ENCODE data around the gene KCND2. TPM values are rescaled to one million over a fixed set of nuclear protein-coding genes. Genes with fewer than 3 reads are reported as not detected.
"Not testable (repeated sequence)": the region's sequence is repeated elsewhere in the genome, so short reads cannot be mapped to it uniquely, and the experiment has no call there.

KCND2 gene
- total and polyA plus RNA-seq, 7 experiments from 2014 or later, result not detected

DNA sequence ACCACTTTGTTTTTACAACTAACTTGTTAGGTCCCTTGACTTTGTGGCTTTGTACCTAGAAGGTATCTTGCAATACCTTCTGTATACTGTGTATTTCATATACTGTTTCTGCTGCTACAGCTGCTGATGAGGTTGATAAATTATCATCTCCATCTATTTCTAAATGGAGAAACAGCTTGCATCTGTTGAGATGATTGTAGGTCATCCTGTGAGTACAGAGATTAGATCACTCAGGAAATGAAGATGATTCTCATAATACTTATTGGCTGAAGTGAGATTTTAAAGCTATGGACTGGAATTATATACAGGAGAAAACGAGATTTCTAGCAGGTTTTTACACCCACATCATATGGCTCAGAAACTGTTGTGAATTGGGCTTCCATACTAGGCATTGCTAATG, 280.5 kb downstream of the KCND2 start:
- no peaks in the 10 kb centered on the region for H3K27me3 ChIP-seq (ENCODE audit: control insufficient read depth in 2 of 2, insufficient read depth in 2 of 2, low read length in 2 of 2)
- no peaks in the 10 kb centered on the region for H3K36me3 Mint-ChIP-seq
- H3K27ac Mint-ChIP-seq, result no peak overlapping the region
- ATAC-seq (no peak), DNase-seq (no peak)
- H3K4me3 Mint-ChIP-seq, result no peak overlapping the region
- CTCF ChIA-PET, result no interaction called here
- no peaks in the 10 kb centered on the region for H3K4me1 Mint-ChIP-seq
- H3K4me3 ChIP-seq (ENCODE audit: low read length), result no peak overlapping the region
- POLR2A ChIA-PET, result no interaction called here
- no peaks in the 10 kb centered on the region for H3K27me3 Mint-ChIP-seq
- H3K27ac ChIP-seq (ENCODE audit: low read depth, low read length), result no peak overlapping the region
- no peaks in the 10 kb centered on the region for H3K4me1 ChIP-seq (ENCODE audit: control insufficient read depth in 2 of 2, insufficient read depth in 2 of 2, low read length in 2 of 2)
- no peaks in the 10 kb centered on the region for H3K36me3 ChIP-seq (ENCODE audit: control insufficient read depth in 2 of 3, insufficient read depth in 3 of 3, low read length in 3 of 3)
- H3K9me3 ChIP-seq (ENCODE audit: control insufficient read depth in 2 of 3, low read length in 3 of 3), result no peaks in the 10 kb centered on the region
- intact Hi-C loops (cut with micrococcal nuclease), result no loop called here
- H3K9me3 Mint-ChIP-seq, result peaks cover 0 to 7% (median 2%) of the 10 kb centered on the region in 11 donors

DNA sequence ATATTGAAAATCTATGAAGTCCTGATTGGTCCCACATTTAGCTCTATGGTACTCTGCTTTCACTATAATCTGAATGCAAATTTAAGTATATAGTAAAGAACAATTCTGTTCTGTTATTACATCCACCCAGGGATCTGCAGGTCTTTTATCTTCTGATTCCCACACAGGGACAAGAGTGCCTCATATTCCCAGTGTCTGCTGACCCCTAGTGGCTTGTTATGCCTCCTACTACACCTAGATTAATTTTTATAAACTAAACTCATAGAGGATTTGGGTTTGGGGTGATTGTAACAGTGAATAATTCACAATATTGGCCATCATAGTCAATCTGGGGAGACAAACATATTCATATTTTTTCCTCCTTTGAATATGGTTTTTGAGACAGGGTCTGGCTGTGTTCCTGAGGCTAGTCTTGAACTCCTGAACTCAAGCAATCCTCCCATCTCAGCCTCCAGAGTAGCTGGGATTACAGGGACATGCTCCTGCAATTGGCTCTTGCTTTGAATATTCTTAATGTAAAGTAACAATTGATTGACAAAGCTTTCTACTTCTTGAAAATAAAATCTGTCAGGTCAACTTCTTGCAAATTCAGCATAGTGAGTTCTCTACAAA, 282.1 kb downstream of the KCND2 start:
- H3K27me3 ChIP-seq (ENCODE audit: control insufficient read depth in 2 of 2, insufficient read depth in 2 of 2, low read length in 2 of 2), result no peaks in the 10 kb centered on the region
- Mint-ChIP-seq H3K9me3 (peaks cover 0 to 6% (median 2%) of the 10 kb centered on the region in 11 donors), H3K4me3 (no peak overlapping the region), H3K4me1 (no peaks in the 10 kb centered on the region), H3K27ac (no peak overlapping the region), H3K27me3 (no peaks in the 10 kb centered on the region), H3K36me3 (no peaks in the 10 kb centered on the region)
- no peaks in the 10 kb centered on the region for H3K36me3 ChIP-seq (ENCODE audit: control insufficient read depth in 2 of 3, insufficient read depth in 3 of 3, low read length in 3 of 3)
- H3K4me1 ChIP-seq (ENCODE audit: control insufficient read depth in 2 of 2, insufficient read depth in 2 of 2, low read length in 2 of 2), result no peaks in the 10 kb centered on the region
- H3K4me3 ChIP-seq (ENCODE audit: low read length), result no peak overlapping the region
- no peaks in the 10 kb centered on the region for H3K9me3 ChIP-seq (ENCODE audit: control insufficient read depth in 2 of 3, low read length in 3 of 3)
- intact Hi-C loops (cut with micrococcal nuclease), result loop anchor here in 1 of 2 donors (2.0 kb wide), 1 partner anchor 1284 kb away; no protein-coding TSS in a partner anchor
- ChIA-PET POLR2A (no interaction called here), CTCF (no interaction called here)
- no peak for DNase-seq
- ATAC-seq, result no peak
- H3K27ac ChIP-seq (ENCODE audit: low read depth, low read length), result no peak overlapping the region

DNA sequence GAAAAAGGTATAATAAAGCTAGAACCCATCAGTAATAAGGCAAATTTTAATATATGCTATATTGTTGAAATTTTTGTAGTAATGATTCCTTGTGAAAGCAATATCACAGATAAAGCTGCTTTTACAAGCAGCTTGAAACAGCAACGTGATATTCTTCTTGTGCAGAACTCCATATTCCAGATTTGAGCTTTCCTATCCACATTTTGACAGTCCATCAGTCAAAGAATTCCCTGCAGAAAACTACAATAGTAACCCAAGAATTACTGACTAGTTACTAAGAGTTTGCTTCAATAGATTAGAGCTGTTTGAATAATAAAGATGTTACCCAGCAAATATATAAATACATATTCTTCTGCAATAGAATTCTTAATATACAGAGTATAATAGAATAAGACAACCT, 291.2 kb downstream of the KCND2 start:
- H3K27ac ChIP-seq (ENCODE audit: low read depth, low read length), result no peak overlapping the region
- Mint-ChIP-seq H3K4me3 (no peak overlapping the region), H3K27ac (no peak overlapping the region), H3K9me3 (peaks cover 0 to 4% (median 0%) of the 10 kb centered on the region in 11 donors), H3K4me1 (no peaks in the 10 kb centered on the region), H3K36me3 (no peaks in the 10 kb centered on the region), H3K27me3 (no peaks in the 10 kb centered on the region)
- no peak overlapping the region for H3K4me3 ChIP-seq (ENCODE audit: low read length)
- H3K36me3 ChIP-seq (ENCODE audit: control insufficient read depth in 2 of 3, insufficient read depth in 3 of 3, low read length in 3 of 3), result no peaks in the 10 kb centered on the region
- ATAC-seq (no peak), DNase-seq (no peak)
- intact Hi-C loops (cut with micrococcal nuclease), result no loop called here
- H3K4me1 ChIP-seq (ENCODE audit: control insufficient read depth in 2 of 2, insufficient read depth in 2 of 2, low read length in 2 of 2), result no peaks in the 10 kb centered on the region
- H3K9me3 ChIP-seq (ENCODE audit: control insufficient read depth in 2 of 3, low read length in 3 of 3), result no peaks in the 10 kb centered on the region
- CTCF ChIA-PET, result no interaction called here
- H3K27me3 ChIP-seq (ENCODE audit: control insufficient read depth in 2 of 2, insufficient read depth in 2 of 2, low read length in 2 of 2), result no peaks in the 10 kb centered on the region
- POLR2A ChIA-PET, result no interaction called here

DNA sequence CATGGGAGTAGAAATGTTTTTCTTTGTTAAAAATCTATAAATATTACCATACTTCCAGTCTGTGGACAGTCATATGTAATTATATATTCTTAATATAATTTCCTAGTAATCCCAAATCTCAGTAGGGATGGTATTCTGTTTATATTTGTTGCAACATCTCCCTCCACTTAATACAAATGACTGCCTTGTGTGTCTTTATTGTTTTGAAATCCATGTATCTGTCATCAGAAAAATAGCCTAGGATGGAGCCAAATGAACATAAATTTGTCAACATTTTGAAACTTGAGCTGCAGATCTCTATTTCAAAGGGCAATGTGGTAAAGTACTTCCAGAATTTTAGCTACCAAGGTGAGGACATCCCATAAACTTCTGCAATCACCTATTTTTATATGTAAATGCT, 294.2 kb downstream of the KCND2 start:
- ChIA-PET POLR2A (no interaction called here), CTCF (no interaction called here)
- no peak overlapping the region for H3K27ac ChIP-seq (ENCODE audit: low read depth, low read length)
- H3K36me3 Mint-ChIP-seq, result no peaks in the 10 kb centered on the region
- intact Hi-C loops (cut with micrococcal nuclease), result no loop called here
- no peak overlapping the region for H3K27ac Mint-ChIP-seq
- H3K27me3 ChIP-seq (ENCODE audit: control insufficient read depth in 2 of 2, insufficient read depth in 2 of 2, low read length in 2 of 2), result no peaks in the 10 kb centered on the region
- H3K4me3 Mint-ChIP-seq, result no peak overlapping the region
- H3K4me1 Mint-ChIP-seq, result no peaks in the 10 kb centered on the region
- no peaks in the 10 kb centered on the region for H3K36me3 ChIP-seq (ENCODE audit: control insufficient read depth in 2 of 3, insufficient read depth in 3 of 3, low read length in 3 of 3)
- no peaks in the 10 kb centered on the region for H3K27me3 Mint-ChIP-seq
- peaks cover 0 to 4% (median 0%) of the 10 kb centered on the region in 11 donors for H3K9me3 Mint-ChIP-seq
- no peaks in the 10 kb centered on the region for H3K9me3 ChIP-seq (ENCODE audit: control insufficient read depth in 2 of 3, low read length in 3 of 3)
- ATAC-seq, result no peak
- no peak for DNase-seq
- H3K4me3 ChIP-seq (ENCODE audit: low read length), result no peak overlapping the region
- no peaks in the 10 kb centered on the region for H3K4me1 ChIP-seq (ENCODE audit: control insufficient read depth in 2 of 2, insufficient read depth in 2 of 2, low read length in 2 of 2)

DNA sequence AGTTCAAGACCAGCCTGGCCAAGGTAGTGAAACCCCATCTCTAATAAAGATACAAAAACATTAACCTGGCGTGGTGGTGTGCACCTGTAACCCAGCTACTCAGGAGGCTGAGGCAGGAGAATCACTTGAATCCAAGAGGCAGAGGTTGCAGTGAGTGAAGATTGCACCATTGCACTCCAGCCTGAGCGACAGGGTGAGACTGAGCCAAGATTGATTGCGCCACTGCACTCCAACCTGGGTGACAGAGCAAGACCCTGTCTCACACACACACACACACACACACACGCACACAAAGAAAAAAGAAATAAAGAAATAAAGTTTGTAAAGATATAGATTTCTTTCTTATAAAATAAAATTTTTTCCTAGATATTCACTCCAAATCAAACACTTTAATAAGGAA, 305.7 kb downstream of the KCND2 start:
- H3K36me3 ChIP-seq (ENCODE audit: control insufficient read depth in 2 of 3, insufficient read depth in 3 of 3, low read length in 3 of 3); H3K4me1 ChIP-seq (ENCODE audit: control insufficient read depth in 2 of 2, insufficient read depth in 2 of 2, low read length in 2 of 2); H3K9me3 Mint-ChIP-seq; H3K27me3 ChIP-seq (ENCODE audit: control insufficient read depth in 2 of 2, insufficient read depth in 2 of 2, low read length in 2 of 2); DNase-seq; H3K9me3 ChIP-seq (ENCODE audit: control insufficient read depth in 2 of 3, low read length in 3 of 3); H3K27ac Mint-ChIP-seq; H3K4me1 Mint-ChIP-seq; H3K27me3 Mint-ChIP-seq; H3K36me3 Mint-ChIP-seq; CTCF ChIA-PET; H3K4me3 ChIP-seq (ENCODE audit: low read length); intact Hi-C loops (cut with micrococcal nuclease); H3K27ac ChIP-seq (ENCODE audit: low read depth, low read length); POLR2A ChIA-PET; ATAC-seq; H3K4me3 Mint-ChIP-seq: not testable (repeated sequence)

DNA sequence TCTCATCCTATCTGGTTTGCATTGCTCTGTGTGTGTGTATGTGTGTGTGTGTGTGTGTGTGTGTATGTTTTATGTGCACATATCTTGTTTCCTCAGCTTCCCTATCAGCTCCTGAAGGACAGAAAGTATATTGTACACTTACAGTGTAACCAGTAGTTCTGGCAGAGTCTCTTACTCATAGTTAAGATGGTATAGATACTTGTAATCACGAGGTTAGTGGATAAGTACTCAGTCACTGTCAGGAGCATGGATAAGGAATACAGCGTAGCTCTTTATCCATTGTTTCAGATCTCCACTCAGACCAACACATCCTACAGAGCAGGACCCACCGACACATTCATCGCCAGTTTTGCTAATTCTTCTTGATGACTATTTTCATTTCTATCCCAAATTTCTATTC, 309.9 kb downstream of the KCND2 start:
- ATAC-seq, result no peak
- POLR2A ChIA-PET, result no interaction called here

DNA sequence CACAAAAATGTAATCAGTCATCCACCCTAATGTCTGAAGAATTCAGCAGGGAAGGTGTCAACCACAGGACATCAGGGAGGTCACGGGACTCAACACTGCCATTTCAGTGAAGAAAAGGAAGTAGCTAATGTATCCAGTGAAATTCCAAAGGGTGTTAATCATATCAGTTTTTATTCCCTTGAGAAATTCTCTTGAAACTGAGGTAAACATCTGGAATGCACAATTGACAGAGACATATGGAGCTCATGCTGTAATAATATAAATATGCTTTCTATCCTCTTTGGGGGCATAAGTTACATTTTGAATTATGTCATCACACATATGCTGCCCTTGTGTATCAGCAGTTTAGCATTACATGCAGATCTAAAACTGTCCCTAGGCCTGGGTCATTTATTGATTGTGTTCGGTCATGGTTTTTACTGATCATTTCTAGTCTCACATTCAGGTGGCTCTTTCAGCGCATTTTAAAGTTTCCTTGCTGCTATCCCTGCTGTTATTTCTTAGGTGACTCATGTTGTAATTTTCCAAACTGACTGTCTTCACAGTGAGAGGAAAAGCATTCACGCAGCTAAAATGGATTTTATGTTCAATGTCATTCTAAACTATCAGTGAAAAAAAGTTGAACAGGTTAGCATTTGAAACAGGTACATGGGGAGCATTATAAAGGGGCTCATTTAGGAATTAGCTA, 311.1 kb downstream of the KCND2 start:
- Histone ChIP-seq H3K4me3 (ENCODE audit: low read length) (no peak overlapping the region), H3K27ac (ENCODE audit: low read depth, low read length) (no peak overlapping the region), H3K9me3 (ENCODE audit: control insufficient read depth in 2 of 3, low read length in 3 of 3) (no peaks in the 10 kb centered on the region), H3K4me1 (ENCODE audit: control insufficient read depth in 2 of 2, insufficient read depth in 2 of 2, low read length in 2 of 2) (no peaks in the 10 kb centered on the region), H3K27me3 (ENCODE audit: control insufficient read depth in 2 of 2, insufficient read depth in 2 of 2, low read length in 2 of 2) (no peaks in the 10 kb centered on the region), H3K36me3 (ENCODE audit: control insufficient read depth in 2 of 3, insufficient read depth in 3 of 3, low read length in 3 of 3) (no peaks in the 10 kb centered on the region)
- H3K4me1 Mint-ChIP-seq, result no peaks in the 10 kb centered on the region
- no peak overlapping the region for H3K4me3 Mint-ChIP-seq
- no peak for DNase-seq
- no peaks in the 10 kb centered on the region for H3K36me3 Mint-ChIP-seq
- intact Hi-C loops (cut with micrococcal nuclease), result no loop called here
- ChIA-PET POLR2A (no interaction called here), CTCF (no interaction called here)
- H3K27ac Mint-ChIP-seq, result no peak overlapping the region
- ATAC-seq, result no peak
- no peaks in the 10 kb centered on the region for H3K27me3 Mint-ChIP-seq
- H3K9me3 Mint-ChIP-seq, result peaks cover 0 to 14% (median 0%) of the 10 kb centered on the region in 11 donors

More for the DNA sequence above, 309.9 kb downstream of the KCND2 start:
- CTCF ChIA-PET, result no interaction called here
- H3K27me3 ChIP-seq (ENCODE audit: control insufficient read depth in 2 of 2, insufficient read depth in 2 of 2, low read length in 2 of 2), result no peaks in the 10 kb centered on the region
- H3K36me3 ChIP-seq (ENCODE audit: control insufficient read depth in 2 of 3, insufficient read depth in 3 of 3, low read length in 3 of 3), result no peaks in the 10 kb centered on the region
- no peaks in the 10 kb centered on the region for H3K4me1 Mint-ChIP-seq
- H3K36me3 Mint-ChIP-seq, result no peaks in the 10 kb centered on the region
- intact Hi-C loops (cut with micrococcal nuclease), result no loop called here
- no peak for DNase-seq
- H3K9me3 Mint-ChIP-seq, result peaks cover 0 to 14% (median 0%) of the 10 kb centered on the region in 11 donors
- H3K4me3 ChIP-seq (ENCODE audit: low read length), result no peak overlapping the region
- no peaks in the 10 kb centered on the region for H3K27me3 Mint-ChIP-seq
- no peaks in the 10 kb centered on the region for H3K4me1 ChIP-seq (ENCODE audit: control insufficient read depth in 2 of 2, insufficient read depth in 2 of 2, low read length in 2 of 2)
- H3K4me3 Mint-ChIP-seq, result no peak overlapping the region
- H3K27ac Mint-ChIP-seq, result no peak overlapping the region
- H3K9me3 ChIP-seq (ENCODE audit: control insufficient read depth in 2 of 3, low read length in 3 of 3), result no peaks in the 10 kb centered on the region
- no peak overlapping the region for H3K27ac ChIP-seq (ENCODE audit: low read depth, low read length)

Data from naive thymus-derived CD4-positive, alpha-beta T cell (primary cell).